C4-2B (cell line): ENCODE data around the gene PVALEF.

ENCODE experiments used
- H3K27ac ChIP-seq: fragments of 450-650 bp; 2 replicates; pipeline ENCODE4 v1.5.1; 2017
- CTCF ChIP-seq: fragments of 450-650 bp; conservative IDR thresholded peaks from 2 replicates; pipeline ENCODE4 v1.5.1; 2017; ENCODE audit warnings: mild to moderate bottlenecking
- ZFX ChIP-seq: fragments of 450-650 bp; IDR thresholded peaks from 2 replicates; pipeline ENCODE4 v1.6.1; 2017

Gene PVALEF

GRCh38 chr17:81136366-81136765 is 28.9 kb upstream of the PVALEF start:
- H3K27ac ChIP-seq = no peak overlapping the region
- TF ChIP-seq ZFX (no peak), CTCF (no peak)

GRCh38 chr17:81137248-81137647 is 28.1 kb upstream of the PVALEF start:
- TF ChIP-seq ZFX (no peak), CTCF (no peak)
- no peak overlapping the region for H3K27ac ChIP-seq

GRCh38 chr17:81138083-81138482 is 27.2 kb upstream of the PVALEF start:
- H3K27ac ChIP-seq = no peak overlapping the region
- TF ChIP-seq ZFX (no peak), CTCF (no peak)

GRCh38 chr17:81138500-81138899 is 26.8 kb upstream of the PVALEF start:
- no peak overlapping the region for H3K27ac ChIP-seq
- TF ChIP-seq CTCF = no peak
- TF ChIP-seq ZFX = no peak

- TF ChIP-seq CTCF (no peak), ZFX (no peak)
- H3K27ac ChIP-seq = no peak overlapping the region
Measured at GRCh38 chr17:81139428-81139827, 25.9 kb upstream of the PVALEF start.

GRCh38 chr17:81140018-81140417 is 25.3 kb upstream of the PVALEF start:
- TF ChIP-seq ZFX (no peak), CTCF (no peak)

GRCh38 chr17:81140695-81141094 is 24.6 kb upstream of the PVALEF start:
- TF ChIP-seq CTCF (no peak), ZFX (no peak)
- no peak overlapping the region for H3K27ac ChIP-seq

More at GRCh38 chr17:81140018-81140417, 25.3 kb upstream of the PVALEF start:
- no peak overlapping the region for H3K27ac ChIP-seq
